SU-DHL-6 (cell line): Measurements from ENCODE around the gene MRRF.

ENCODE experiments used
- EZH2phosphoT487 ChIP-seq: fragments of 200-600 bp; sonication (generic), shearing (Covaris generic); conservative IDR thresholded peaks from 2 replicates; pipeline ENCODE4 v1.6.1; 2018; ENCODE audit warnings: mild to moderate bottlenecking, antibody characterized with exemption, low read length, moderate library complexity, mixed read lengths
- TF ChIP-seq, protein P1 (sequence below): fragments of 200-600 bp; sonication (generic); IDR thresholded peaks from one replicate; pipeline ENCODE4 v1.5.1; 2017; ENCODE audit warnings: antibody characterized with exemption, mild to moderate bottlenecking, low read length, moderate library complexity; ENCODE audit not compliant: insufficient read depth, poor library complexity, severe bottlenecking

DNA sequence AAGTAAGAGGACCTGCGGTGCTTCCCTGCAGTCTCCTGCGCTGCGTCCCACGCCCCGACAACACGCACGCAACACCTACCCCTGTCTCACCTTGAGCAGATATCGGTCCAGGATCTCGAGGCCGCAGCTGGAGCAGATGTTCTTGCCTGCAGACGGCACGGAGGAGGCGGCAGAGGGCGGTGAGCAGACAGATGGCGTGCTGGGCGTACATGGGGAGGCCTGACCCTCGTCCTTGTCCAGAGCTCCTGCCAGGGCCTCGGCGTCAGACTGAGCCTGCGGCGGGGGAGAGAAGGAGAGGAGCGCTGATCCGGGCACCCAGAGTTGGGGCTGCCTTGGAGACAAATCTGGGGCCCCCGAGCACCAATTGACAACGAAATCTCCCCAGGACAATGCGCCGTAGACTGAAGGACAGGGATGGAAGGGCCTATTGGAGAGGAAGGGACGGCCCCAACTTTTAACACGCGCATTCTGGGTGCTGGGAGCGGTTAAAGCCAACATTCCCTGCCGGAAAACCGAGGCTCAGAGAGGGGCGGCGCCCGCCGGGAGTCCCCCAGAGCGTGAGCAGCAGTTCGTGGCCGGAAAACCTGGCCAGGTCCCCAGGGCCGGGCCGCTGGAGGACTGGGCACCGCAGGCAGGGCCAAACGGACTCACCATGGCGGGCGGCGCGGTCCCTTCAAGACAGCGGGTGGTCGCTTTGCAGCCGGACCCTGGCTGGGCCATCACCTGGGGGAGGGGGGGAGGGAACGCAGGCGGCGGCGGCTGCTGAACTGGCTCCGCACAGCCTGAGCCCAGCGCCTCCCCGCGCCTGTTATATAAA lies 37.7 kb upstream of the MRRF start:
- TF ChIP-seq, protein P1, sequence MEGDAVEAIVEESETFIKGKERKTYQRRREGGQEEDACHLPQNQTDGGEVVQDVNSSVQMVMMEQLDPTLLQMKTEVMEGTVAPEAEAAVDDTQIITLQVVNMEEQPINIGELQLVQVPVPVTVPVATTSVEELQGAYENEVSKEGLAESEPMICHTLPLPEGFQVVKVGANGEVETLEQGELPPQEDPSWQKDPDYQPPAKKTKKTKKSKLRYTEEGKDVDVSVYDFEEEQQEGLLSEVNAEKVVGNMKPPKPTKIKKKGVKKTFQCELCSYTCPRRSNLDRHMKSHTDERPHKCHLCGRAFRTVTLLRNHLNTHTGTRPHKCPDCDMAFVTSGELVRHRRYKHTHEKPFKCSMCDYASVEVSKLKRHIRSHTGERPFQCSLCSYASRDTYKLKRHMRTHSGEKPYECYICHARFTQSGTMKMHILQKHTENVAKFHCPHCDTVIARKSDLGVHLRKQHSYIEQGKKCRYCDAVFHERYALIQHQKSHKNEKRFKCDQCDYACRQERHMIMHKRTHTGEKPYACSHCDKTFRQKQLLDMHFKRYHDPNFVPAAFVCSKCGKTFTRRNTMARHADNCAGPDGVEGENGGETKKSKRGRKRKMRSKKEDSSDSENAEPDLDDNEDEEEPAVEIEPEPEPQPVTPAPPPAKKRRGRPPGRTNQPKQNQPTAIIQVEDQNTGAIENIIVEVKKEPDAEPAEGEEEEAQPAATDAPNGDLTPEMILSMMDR, result no peak
- TF ChIP-seq EZH2phosphoT487, result no peak
